ENCODE results near the gene PI4KA. TPM values are rescaled to one million over a fixed set of nuclear protein-coding genes. Genes with fewer than 3 reads are reported as not detected.

Gene PI4KA
- polyA plus RNA-seq, 1 donor from 2014 or later = 42.2 TPM

DNA sequence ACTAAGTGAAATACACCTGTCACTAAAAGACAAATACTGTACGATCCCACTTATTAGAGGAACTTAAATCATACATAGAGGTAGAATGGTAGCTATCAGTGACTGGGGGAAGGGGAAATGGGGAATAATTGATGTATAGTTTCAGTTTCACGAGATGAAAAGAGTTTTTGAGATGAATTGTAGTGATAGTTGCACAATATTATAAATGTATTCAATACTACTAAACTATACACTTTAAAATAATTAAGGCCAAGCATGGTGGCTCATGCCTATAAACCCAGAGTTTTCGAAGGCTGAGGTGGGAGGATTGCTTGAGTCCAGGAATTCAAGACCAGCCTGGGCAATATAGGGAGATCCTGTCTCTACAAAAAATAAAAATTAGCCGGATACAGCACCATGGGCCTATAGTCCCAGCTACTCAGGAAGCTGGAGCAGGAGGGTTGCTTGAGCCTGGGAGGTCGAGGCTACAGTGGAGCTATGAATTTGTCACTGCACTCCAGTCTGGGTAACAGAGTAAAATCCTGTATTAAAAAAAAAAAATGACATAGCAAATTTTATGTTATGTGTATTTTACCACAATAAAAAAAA, 44.3 kb downstream of the PI4KA start:
- H3K9ac ChIP-seq (ENCODE audit: low read length) = no peak overlapping the region
- H4K20me1 ChIP-seq (ENCODE audit: insufficient read depth) = no peaks in the 10 kb centered on the region
- H3K9me2 ChIP-seq (ENCODE audit: insufficient read depth, low read length) = no peaks in the 10 kb centered on the region
- H2AFZ ChIP-seq (ENCODE audit: low read depth, low read length) = no peak overlapping the region
- no peak overlapping the region for H3K4me3 ChIP-seq (ENCODE audit: low read length)
- H3K27ac ChIP-seq (ENCODE audit: low read length) = no peak overlapping the region
- TF ChIP-seq EZH2 (IDR thresholded peaks at IDR 0.05; ENCODE audit: borderline replicate concordance, insufficient read depth, low read length, poor library complexity, severe bottlenecking) = no peak
- no peak for TF ChIP-seq POLR2AphosphoS5 (IDR thresholded peaks at IDR 0.05)
- H3K27me3 ChIP-seq (ENCODE audit: insufficient read depth, low read depth, low read length) = no peaks in the 10 kb centered on the region
- no peaks in the 10 kb centered on the region for H3K9me3 ChIP-seq (ENCODE audit: low read length)
- H3K4me2 ChIP-seq (ENCODE audit: low read length) = no peak overlapping the region
- peaks cover 19% of the 10 kb centered on the region for H3K36me3 ChIP-seq (ENCODE audit: insufficient read depth, low read length)
- H3K79me2 ChIP-seq (replicated peaks; ENCODE audit: insufficient read depth, low read length) = no peaks in the 10 kb centered on the region
- H3F3A ChIP-seq (ENCODE audit: insufficient read depth, low read length, poor library complexity, severe bottlenecking) = no peaks in the 10 kb centered on the region

DNA sequence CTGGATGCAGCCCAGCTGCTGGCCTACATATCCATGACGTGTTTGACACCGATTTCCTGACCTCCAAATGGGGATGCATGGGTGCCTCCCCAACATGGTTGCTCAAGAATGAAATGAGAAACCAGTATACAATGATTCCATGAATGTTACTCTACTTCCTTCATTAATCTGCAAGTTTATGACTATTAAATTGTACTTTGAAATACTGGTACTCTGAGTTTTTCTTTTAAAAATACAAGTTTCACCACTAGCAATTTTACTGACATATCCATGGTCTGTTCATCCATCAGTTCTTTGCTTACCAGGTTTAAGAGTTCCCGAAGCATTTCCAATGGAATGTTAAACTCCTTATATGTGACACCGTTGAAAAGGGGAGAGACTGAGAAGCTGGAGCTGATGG, 45.6 kb downstream of the PI4KA start:
- Histone ChIP-seq H3K36me3 (ENCODE audit: insufficient read depth, low read length) (peaks cover 19% of the 10 kb centered on the region), H3K79me2 (replicated peaks; ENCODE audit: insufficient read depth, low read length) (no peaks in the 10 kb centered on the region), H2AFZ (ENCODE audit: low read depth, low read length) (no peak overlapping the region), H3K27me3 (ENCODE audit: insufficient read depth, low read depth, low read length) (no peaks in the 10 kb centered on the region), H4K20me1 (ENCODE audit: insufficient read depth) (no peaks in the 10 kb centered on the region), H3K9ac (ENCODE audit: low read length) (no peak overlapping the region), H3F3A (ENCODE audit: insufficient read depth, low read length, poor library complexity, severe bottlenecking) (no peaks in the 10 kb centered on the region), H3K27ac (ENCODE audit: low read length) (no peak overlapping the region), H3K9me2 (ENCODE audit: insufficient read depth, low read length) (no peaks in the 10 kb centered on the region), H3K4me2 (ENCODE audit: low read length) (no peak overlapping the region), H3K4me3 (ENCODE audit: low read length) (no peak overlapping the region), H3K9me3 (ENCODE audit: low read length) (no peaks in the 10 kb centered on the region)
- TF ChIP-seq TAF1 (IDR thresholded peaks at IDR 0.05; ENCODE audit: low read depth) (no peak), SMC3 (conservative IDR thresholded peaks at IDR 0.05; ENCODE audit: poor library complexity) (no peak), EZH2 (IDR thresholded peaks at IDR 0.05; ENCODE audit: borderline replicate concordance, insufficient read depth, low read length, poor library complexity, severe bottlenecking) (no peak), POLR2AphosphoS5 (IDR thresholded peaks at IDR 0.05) (no peak)
- TF ChIP-seq, protein P1, sequence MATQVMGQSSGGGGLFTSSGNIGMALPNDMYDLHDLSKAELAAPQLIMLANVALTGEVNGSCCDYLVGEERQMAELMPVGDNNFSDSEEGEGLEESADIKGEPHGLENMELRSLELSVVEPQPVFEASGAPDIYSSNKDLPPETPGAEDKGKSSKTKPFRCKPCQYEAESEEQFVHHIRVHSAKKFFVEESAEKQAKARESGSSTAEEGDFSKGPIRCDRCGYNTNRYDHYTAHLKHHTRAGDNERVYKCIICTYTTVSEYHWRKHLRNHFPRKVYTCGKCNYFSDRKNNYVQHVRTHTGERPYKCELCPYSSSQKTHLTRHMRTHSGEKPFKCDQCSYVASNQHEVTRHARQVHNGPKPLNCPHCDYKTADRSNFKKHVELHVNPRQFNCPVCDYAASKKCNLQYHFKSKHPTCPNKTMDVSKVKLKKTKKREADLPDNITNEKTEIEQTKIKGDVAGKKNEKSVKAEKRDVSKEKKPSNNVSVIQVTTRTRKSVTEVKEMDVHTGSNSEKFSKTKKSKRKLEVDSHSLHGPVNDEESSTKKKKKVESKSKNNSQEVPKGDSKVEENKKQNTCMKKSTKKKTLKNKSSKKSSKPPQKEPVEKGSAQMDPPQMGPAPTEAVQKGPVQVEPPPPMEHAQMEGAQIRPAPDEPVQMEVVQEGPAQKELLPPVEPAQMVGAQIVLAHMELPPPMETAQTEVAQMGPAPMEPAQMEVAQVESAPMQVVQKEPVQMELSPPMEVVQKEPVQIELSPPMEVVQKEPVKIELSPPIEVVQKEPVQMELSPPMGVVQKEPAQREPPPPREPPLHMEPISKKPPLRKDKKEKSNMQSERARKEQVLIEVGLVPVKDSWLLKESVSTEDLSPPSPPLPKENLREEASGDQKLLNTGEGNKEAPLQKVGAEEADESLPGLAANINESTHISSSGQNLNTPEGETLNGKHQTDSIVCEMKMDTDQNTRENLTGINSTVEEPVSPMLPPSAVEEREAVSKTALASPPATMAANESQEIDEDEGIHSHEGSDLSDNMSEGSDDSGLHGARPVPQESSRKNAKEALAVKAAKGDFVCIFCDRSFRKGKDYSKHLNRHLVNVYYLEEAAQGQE (IDR thresholded peaks at IDR 0.05; ENCODE audit: borderline replicate concordance) = no peak

DNA sequence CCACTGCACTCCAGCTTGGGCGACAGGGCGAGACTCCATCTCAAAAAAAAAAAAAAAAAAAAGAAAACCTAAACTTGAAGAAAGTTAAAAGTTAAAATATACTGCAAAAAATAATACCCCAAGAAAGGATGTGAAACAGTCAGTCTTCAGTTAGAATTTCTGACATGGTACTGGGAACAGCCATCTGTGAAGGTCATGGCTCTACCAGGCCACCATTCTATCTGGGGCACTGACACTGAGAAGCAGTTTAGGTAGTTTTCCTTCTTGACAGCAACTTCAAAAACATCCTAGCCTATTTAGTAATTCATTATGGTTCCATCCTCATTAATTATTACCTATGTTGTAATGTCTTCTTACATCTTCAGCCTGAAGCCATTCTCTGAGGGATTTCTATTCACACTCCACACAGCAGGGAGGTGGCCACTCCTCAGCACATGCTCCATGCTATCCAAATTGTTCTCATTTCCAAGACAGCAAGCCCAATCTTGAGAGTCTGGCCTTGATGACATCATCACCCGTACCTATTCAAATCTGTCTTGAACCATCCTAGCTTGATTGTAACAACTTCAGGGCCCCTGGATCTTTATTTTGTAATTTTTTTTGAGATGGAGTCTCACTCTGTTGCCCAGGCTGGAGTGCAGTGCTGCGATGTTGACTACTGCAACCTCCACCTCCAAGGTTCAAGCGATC, 46.5 kb downstream of the PI4KA start:
- H3K27ac ChIP-seq (ENCODE audit: low read length) = no peak overlapping the region

More for the DNA sequence above, 46.5 kb downstream of the PI4KA start:
- H3K9me2 ChIP-seq (ENCODE audit: insufficient read depth, low read length) = no peaks in the 10 kb centered on the region
- no peak for TF ChIP-seq EP300 (conservative IDR thresholded peaks at IDR 0.05; ENCODE audit: poor library complexity, severe bottlenecking)
- TF ChIP-seq POLR2AphosphoS5 (IDR thresholded peaks at IDR 0.05) = no peak
- TF ChIP-seq, protein P2, sequence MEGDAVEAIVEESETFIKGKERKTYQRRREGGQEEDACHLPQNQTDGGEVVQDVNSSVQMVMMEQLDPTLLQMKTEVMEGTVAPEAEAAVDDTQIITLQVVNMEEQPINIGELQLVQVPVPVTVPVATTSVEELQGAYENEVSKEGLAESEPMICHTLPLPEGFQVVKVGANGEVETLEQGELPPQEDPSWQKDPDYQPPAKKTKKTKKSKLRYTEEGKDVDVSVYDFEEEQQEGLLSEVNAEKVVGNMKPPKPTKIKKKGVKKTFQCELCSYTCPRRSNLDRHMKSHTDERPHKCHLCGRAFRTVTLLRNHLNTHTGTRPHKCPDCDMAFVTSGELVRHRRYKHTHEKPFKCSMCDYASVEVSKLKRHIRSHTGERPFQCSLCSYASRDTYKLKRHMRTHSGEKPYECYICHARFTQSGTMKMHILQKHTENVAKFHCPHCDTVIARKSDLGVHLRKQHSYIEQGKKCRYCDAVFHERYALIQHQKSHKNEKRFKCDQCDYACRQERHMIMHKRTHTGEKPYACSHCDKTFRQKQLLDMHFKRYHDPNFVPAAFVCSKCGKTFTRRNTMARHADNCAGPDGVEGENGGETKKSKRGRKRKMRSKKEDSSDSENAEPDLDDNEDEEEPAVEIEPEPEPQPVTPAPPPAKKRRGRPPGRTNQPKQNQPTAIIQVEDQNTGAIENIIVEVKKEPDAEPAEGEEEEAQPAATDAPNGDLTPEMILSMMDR (IDR thresholded peaks at IDR 0.05; ENCODE audit: poor library complexity, severe bottlenecking) = no peak
- no peak for TF ChIP-seq SMC3 (conservative IDR thresholded peaks at IDR 0.05; ENCODE audit: poor library complexity)
- TF ChIP-seq MXI1 (conservative IDR thresholded peaks at IDR 0.05; ENCODE audit: poor library complexity, severe bottlenecking) = no peak
- TF ChIP-seq TAF1 (IDR thresholded peaks at IDR 0.05; ENCODE audit: low read depth) = no peak
- TF ChIP-seq EZH2 (IDR thresholded peaks at IDR 0.05; ENCODE audit: borderline replicate concordance, insufficient read depth, low read length, poor library complexity, severe bottlenecking) = no peak
- TF ChIP-seq, protein P1 (IDR thresholded peaks at IDR 0.05; ENCODE audit: borderline replicate concordance) = no peak
- no peak for TF ChIP-seq RAD21 (conservative IDR thresholded peaks at IDR 0.05)
- H3K27me3 ChIP-seq (ENCODE audit: insufficient read depth, low read depth, low read length) = no peaks in the 10 kb centered on the region
- no peaks in the 10 kb centered on the region for H3K79me2 ChIP-seq (replicated peaks; ENCODE audit: insufficient read depth, low read length)
- H4K20me1 ChIP-seq (ENCODE audit: insufficient read depth) = no peaks in the 10 kb centered on the region
- no peak overlapping the region for H3K4me2 ChIP-seq (ENCODE audit: low read length)
- H2AFZ ChIP-seq (ENCODE audit: low read depth, low read length) = no peak overlapping the region
- H3K9me3 ChIP-seq (ENCODE audit: low read length) = no peaks in the 10 kb centered on the region
- H3K9ac ChIP-seq (ENCODE audit: low read length) = no peak overlapping the region
- no peaks in the 10 kb centered on the region for H3F3A ChIP-seq (ENCODE audit: insufficient read depth, low read length, poor library complexity, severe bottlenecking)
- peaks cover 24% of the 10 kb centered on the region for H3K36me3 ChIP-seq (ENCODE audit: insufficient read depth, low read length)
- no peak overlapping the region for H3K4me3 ChIP-seq (ENCODE audit: low read length)
